OCI-LY1 (cell line): Measurements from ENCODE around the gene ZC2HC1B.

Experiments used
- H2AFZ ChIP-seq: fragments of 200-600 bp; sonication (generic), shearing (Covaris generic); 2 replicates; pipeline ENCODE4 v1.6.0; 2014; ENCODE audit warnings: antibody characterized with exemption, mild to moderate bottlenecking, low read length
- H3F3A ChIP-seq: fragments of 200-600 bp; sonication (generic), shearing (Covaris generic); 2 replicates; pipeline ENCODE4 v1.6.0; 2014; ENCODE audit warnings: mild to moderate bottlenecking, antibody characterized with exemption, low read length, moderate library complexity; ENCODE audit not compliant: insufficient read depth
- H3K27ac ChIP-seq: fragments of 200-600 bp; sonication (generic); 2 replicates; pipeline ENCODE4 v1.5.1; 2014; ENCODE audit warnings: low read length, mixed run types, mild to moderate bottlenecking, low read depth; ENCODE audit not compliant: poor library complexity, severe bottlenecking
- H3K27me3 ChIP-seq: fragments of 200-600 bp; sonication (generic); 2 replicates; pipeline ENCODE4 v1.6.0; 2014; ENCODE audit warnings: antibody characterized with exemption, mild to moderate bottlenecking, low read length, moderate library complexity; ENCODE audit not compliant: insufficient read depth
- H3K36me3 ChIP-seq: fragments of 200-600 bp; sonication (generic); 2 replicates; pipeline ENCODE4 v1.6.1; 2014; ENCODE audit warnings: mild to moderate bottlenecking, antibody characterized with exemption, low read length, moderate library complexity, mixed read lengths; ENCODE audit not compliant: insufficient read depth
- H3K4me1 ChIP-seq: fragments of 200-600 bp; sonication (generic); 2 replicates; pipeline ENCODE4 v1.5.1; 2014; ENCODE audit warnings: mild to moderate bottlenecking, low read length, moderate library complexity; ENCODE audit not compliant: insufficient read depth, severe bottlenecking
- H3K4me2 ChIP-seq: fragments of 200-600 bp; sonication (generic), shearing (Covaris generic); 2 replicates; pipeline ENCODE4 v1.6.1; 2014; ENCODE audit warnings: low read length
- H3K4me3 ChIP-seq: fragments of 200-600 bp; sonication (generic); 2 replicates; pipeline ENCODE4 v1.5.1; 2014; ENCODE audit warnings: low read length, low read depth, mild to moderate bottlenecking, mixed read lengths; ENCODE audit not compliant: poor library complexity, severe bottlenecking
- H3K79me2 ChIP-seq: fragments of 200-600 bp; shearing (Covaris generic); 2 replicates; pipeline ENCODE4 v1.6.1; 2016; ENCODE audit warnings: mixed run types, low read length, mixed read lengths; ENCODE audit not compliant: insufficient read depth
- H3K9ac ChIP-seq: fragments of 200-600 bp; sonication (generic), shearing (Covaris generic); 2 replicates; pipeline ENCODE4 v1.6.1; 2014; ENCODE audit warnings: mild to moderate bottlenecking, low read length, mixed read lengths
- H3K9me2 ChIP-seq: fragments of 200-600 bp; sonication (generic), shearing (Covaris generic); 2 replicates; pipeline ENCODE4 v1.6.1; 2014; ENCODE audit warnings: low read depth, mild to moderate bottlenecking, low read length, mixed read lengths
- H3K9me3 ChIP-seq: fragments of 200-600 bp; shearing (Covaris generic); 2 replicates; pipeline ENCODE4 v1.6.1; 2014; ENCODE audit warnings: low read length, mixed read lengths
- H4K20me1 ChIP-seq: fragments of 200-600 bp; sonication (generic), shearing (Covaris generic); 2 replicates; pipeline ENCODE4 v1.6.0; 2016; ENCODE audit warnings: mild to moderate bottlenecking, low read length; ENCODE audit not compliant: insufficient read depth
- CTCF ChIP-seq: fragments of 200-600 bp; sonication (generic), shearing (Covaris generic); IDR thresholded peaks from 2 replicates; pipeline ENCODE4 v1.5.1; 2017; ENCODE audit warnings: mild to moderate bottlenecking, antibody characterized with exemption, low read length, moderate library complexity, mixed read lengths
- EZH2 ChIP-seq: fragments of 200-600 bp; sonication (generic), shearing (Covaris generic); IDR thresholded peaks from 2 replicates; pipeline ENCODE4 v1.8.0; 2017; ENCODE audit warnings: borderline replicate concordance, mixed run types, mild to moderate bottlenecking, antibody characterized with exemption, low read length, moderate library complexity, mixed read lengths

Gene ZC2HC1B

GRCh38 chr6:143974089-143974488 is 109.8 kb downstream of the ZC2HC1B start:
- no peaks in the 10 kb centered on the region for H4K20me1 ChIP-seq
- no peak overlapping the region for H3K4me2 ChIP-seq
- H3K9me3 ChIP-seq = no peaks in the 10 kb centered on the region
- H3K4me3 ChIP-seq = no peak overlapping the region
- H3K36me3 ChIP-seq = no peaks in the 10 kb centered on the region
- H3K9ac ChIP-seq = no peak overlapping the region
- H2AFZ ChIP-seq = no peak overlapping the region
- no peak for TF ChIP-seq EZH2
- TF ChIP-seq CTCF = no peak
- no peaks in the 10 kb centered on the region for H3K79me2 ChIP-seq
- no peaks in the 10 kb centered on the region for H3K27me3 ChIP-seq
- H3K4me1 ChIP-seq = no peaks in the 10 kb centered on the region
- H3K27ac ChIP-seq = no peak overlapping the region
- H3F3A ChIP-seq = no peaks in the 10 kb centered on the region
- H3K9me2 ChIP-seq = no peaks in the 10 kb centered on the region; the same call in 1 of the 2 replicates

DNA sequence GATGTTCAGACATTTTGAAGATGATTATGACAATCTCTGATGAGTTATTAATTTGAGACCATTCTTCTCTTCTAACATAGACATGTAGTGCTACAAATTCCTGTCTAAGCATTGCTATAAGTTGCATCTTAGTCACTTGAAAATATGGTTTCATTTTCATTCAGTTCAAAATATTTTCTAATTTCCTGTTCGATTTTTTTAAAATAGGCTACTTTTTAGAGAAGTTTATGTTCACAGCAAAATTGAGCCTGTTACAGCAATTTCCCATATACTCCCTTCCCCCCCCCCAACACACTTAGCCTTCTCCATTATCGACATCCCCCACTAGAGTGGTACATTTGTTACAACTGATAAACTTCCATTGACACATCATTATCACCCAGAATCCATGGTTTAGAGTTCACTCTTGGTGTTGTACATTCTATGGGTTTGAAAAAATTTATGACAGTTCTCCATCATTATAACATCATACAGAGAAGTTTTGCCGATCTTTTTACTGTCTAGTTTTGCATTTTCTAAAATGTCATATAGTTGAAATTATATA is 112.6 kb downstream of the ZC2HC1B start:
- Histone ChIP-seq H4K20me1 (no peaks in the 10 kb centered on the region), H3K9ac (no peak overlapping the region), H3F3A (no peaks in the 10 kb centered on the region), H3K4me3 (no peak overlapping the region), H3K9me3 (no peaks in the 10 kb centered on the region), H3K4me2 (no peak overlapping the region), H3K9me2 (no peaks in the 10 kb centered on the region; the same call in 1 of the 2 replicates), H2AFZ (no peak overlapping the region), H3K27me3 (no peaks in the 10 kb centered on the region), H3K27ac (no peak overlapping the region), H3K36me3 (no peaks in the 10 kb centered on the region), H3K79me2 (no peaks in the 10 kb centered on the region), H3K4me1 (no peaks in the 10 kb centered on the region)
- TF ChIP-seq EZH2 (no peak), CTCF (no peak)

GRCh38 chr6:143980921-143981320 is 116.6 kb downstream of the ZC2HC1B start:
- Histone ChIP-seq H3K9me3 (no peaks in the 10 kb centered on the region), H4K20me1 (no peaks in the 10 kb centered on the region), H3K4me1 (no peaks in the 10 kb centered on the region), H3K27ac (no peak overlapping the region), H3K79me2 (no peaks in the 10 kb centered on the region), H3K9ac (no peak overlapping the region), H3K4me2 (no peak overlapping the region), H3F3A (no peaks in the 10 kb centered on the region), H3K4me3 (no peak overlapping the region), H3K27me3 (no peaks in the 10 kb centered on the region), H3K9me2 (no peaks in the 10 kb centered on the region), H3K36me3 (no peaks in the 10 kb centered on the region), H2AFZ (no peak overlapping the region)
- TF ChIP-seq EZH2 (no peak), CTCF (no peak)
